GM12878 (cell line): ENCODE results near the gene IFRD2. TPM values are rescaled to one million over a fixed set of nuclear protein-coding genes. Genes with fewer than 3 reads are reported as not detected.

Experiments
- BCLAF1 ChIP-seq: fragments of 450-650 bp; IDR thresholded peaks from 2 replicates; pipeline ENCODE4 v1.6.1; 2017; ENCODE audit warnings: antibody characterized with exemption, mild to moderate bottlenecking, moderate library complexity
- CBFB ChIP-seq: IDR thresholded peaks from 2 replicates; pipeline ENCODE4 v1.6.1; 2016; ENCODE audit warnings: antibody characterized with exemption, low read depth
- EED ChIP-seq: sonication (generic); IDR thresholded peaks from 2 replicates; pipeline ENCODE4 v1.6.1; 2016; ENCODE audit warnings: antibody characterized with exemption, low read depth
- HDGF ChIP-seq: fragments of 450-650 bp; IDR thresholded peaks from 2 replicates; pipeline ENCODE4 v1.6.1; 2016; ENCODE audit warnings: antibody characterized with exemption
- JUND ChIP-seq: IDR thresholded peaks from 2 replicates; pipeline ENCODE4 v1.6.1; 2012; ENCODE audit warnings: low read depth, mild to moderate bottlenecking, low read length, improper control_type of control experiment, moderate library complexity
- KAT2A ChIP-seq: conservative IDR thresholded peaks from 2 replicates; pipeline ENCODE4 v1.6.1; 2011; ENCODE audit warnings: low read depth, low read length; ENCODE audit not compliant: control insufficient read depth
- MEF2A ChIP-seq: IDR thresholded peaks from 2 replicates; pipeline ENCODE4 v1.6.1; 2011; ENCODE audit warnings: low read depth, mild to moderate bottlenecking, low read length, moderate library complexity; ENCODE audit not compliant: insufficient read depth
- MTA2 ChIP-seq: fragments of 450-650 bp; IDR thresholded peaks from 2 replicates; pipeline ENCODE4 v1.6.1; 2016; ENCODE audit warnings: low read depth, mild to moderate bottlenecking, moderate library complexity
- NKRF ChIP-seq: fragments of 450-650 bp; conservative IDR thresholded peaks from 2 replicates; pipeline ENCODE4 v1.6.1; 2017; ENCODE audit warnings: mild to moderate bottlenecking, moderate library complexity
- POLR2A ChIP-seq: IDR thresholded peaks from 2 replicates; pipeline ENCODE4 v1.6.1; 2011; ENCODE audit warnings: low read depth, mild to moderate bottlenecking, low read length
- PRDM15 ChIP-seq: fragments of 450-650 bp; formaldehyde crosslinking; IDR thresholded peaks from 2 replicates; pipeline ENCODE4 v1.4.0; 2020; ENCODE audit warnings: mild to moderate bottlenecking, moderate library complexity
- RUNX3 ChIP-seq: IDR thresholded peaks from 2 replicates; pipeline ENCODE4 v1.6.1; 2012; ENCODE audit warnings: low read length, inconsistent platforms
- SKIL ChIP-seq: fragments of 450-650 bp; IDR thresholded peaks from 2 replicates; pipeline ENCODE4 v1.6.1; 2017; ENCODE audit warnings: mild to moderate bottlenecking, low read depth, inconsistent platforms; ENCODE audit not compliant: poor library complexity, severe bottlenecking
- STAT1 ChIP-seq: fragments of 450-650 bp; conservative IDR thresholded peaks from 2 replicates; pipeline ENCODE4 v1.6.1; 2014; ENCODE audit warnings: antibody characterized with exemption, mild to moderate bottlenecking
- USF2 ChIP-seq: IDR thresholded peaks from 2 replicates; pipeline ENCODE4 v1.6.1; 2011; ENCODE audit warnings: low read depth, low read length, improper control_type of control experiment, borderline replicate concordance
- ZSCAN29 ChIP-seq: fragments of 450-650 bp; IDR thresholded peaks from 2 replicates; pipeline ENCODE4 v1.6.1; 2017; ENCODE audit warnings: mild to moderate bottlenecking, moderate library complexity
- polyA plus RNA-seq, 11 experiments: library from polyadenylated mRNA; depleted of rRNA in 4 of 11; unstranded in 6 of 11; stranded (reverse) in 5 of 11; fragments of >200 nt; fragmentation: Nextera tagmentation in 4 of 11; fragmentation: Illumina TruSeq in 1 of 11; extraction: Ambion mirVana in 4 of 11; extraction: Trizol in 1 of 11; gene quantifications; 1 replicate in 1 of 11; 2 replicates in 10 of 11; pipeline versions ENCODE4 v1.2.1 to v1.2.3, GENCODE V29; 2011 to 2016; ENCODE audit warnings: inconsistent platforms in 2 of 11, missing spikeins in 2 of 11, low read depth in 1 of 11
- total RNA-seq, 4 experiments: library from RNA; depleted of rRNA in 3 of 4; stranded (reverse); fragments of >200 nt in 3 of 4; fragmentation: Illumina TruSeq in 1 of 4; extraction: Trizol in 1 of 4; gene quantifications; 2 replicates each; pipeline versions ENCODE4 v1.2.1 to v1.2.3, GENCODE V29; 2013 to 2021

Gene IFRD2
- total and polyA plus RNA-seq, 10 of the 15 experiments (the other 5 are each of a cell fraction or from before 2014, with no cell fraction given): 19.1 to 153 (median 80.3) TPM

- TF ChIP-seq SKIL: no peak
- peak; percentile 91; the same call in 1 of the 2 replicates for TF ChIP-seq STAT1
- no peak for TF ChIP-seq MEF2A
- peak; percentile 89 for TF ChIP-seq POLR2A
- no peak for TF ChIP-seq PRDM15
- no peak for TF ChIP-seq BCLAF1
- no peak for TF ChIP-seq MTA2
- TF ChIP-seq CBFB: no peak; the same call in 1 of the 2 replicates
- no peak for TF ChIP-seq EED
- no peak; the same call in 1 of the 2 replicates for TF ChIP-seq RUNX3
- TF ChIP-seq HDGF: peak; percentile 87
- TF ChIP-seq ZSCAN29: no peak
- TF ChIP-seq NKRF: peak; percentile 87
- no peak for TF ChIP-seq JUND
- TF ChIP-seq KAT2A: no peak
- no peak for TF ChIP-seq USF2
Measured at GRCh38 chr3:50292159-50293078, at the start of gene IFRD2 (continued).
